ENCODE results near the gene ABHD12.

DNA sequence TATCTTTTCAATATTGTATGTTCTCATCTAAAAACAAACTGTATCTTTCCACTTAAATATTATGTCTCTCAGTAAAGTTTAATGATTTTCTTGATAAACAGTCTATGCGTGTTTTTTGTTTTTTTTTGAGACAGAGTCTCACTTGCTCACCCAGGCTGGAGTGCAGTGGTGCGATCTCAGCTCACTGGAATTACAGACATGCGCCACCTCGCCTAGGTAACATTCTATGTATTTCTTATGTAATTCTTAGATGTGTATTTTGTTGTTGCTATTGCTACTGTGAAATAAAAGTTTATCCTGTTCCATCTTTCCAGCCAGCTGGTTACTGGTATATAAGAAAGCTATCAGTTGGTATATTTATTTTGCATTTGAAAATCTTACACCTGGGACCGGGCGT is 29.4 kb downstream of the ABHD12 start:
- no peak for TF ChIP-seq MTA2 (IDR thresholded peaks at IDR 0.05; ENCODE audit: low read depth)
- no peak for TF ChIP-seq MTA3 (IDR thresholded peaks at IDR 0.05; ENCODE audit: borderline replicate concordance, low read length)
- TF ChIP-seq YY1 (IDR thresholded peaks at IDR 0.05; ENCODE audit: low read depth, low read length): no peak
- TF ChIP-seq, protein P1, sequence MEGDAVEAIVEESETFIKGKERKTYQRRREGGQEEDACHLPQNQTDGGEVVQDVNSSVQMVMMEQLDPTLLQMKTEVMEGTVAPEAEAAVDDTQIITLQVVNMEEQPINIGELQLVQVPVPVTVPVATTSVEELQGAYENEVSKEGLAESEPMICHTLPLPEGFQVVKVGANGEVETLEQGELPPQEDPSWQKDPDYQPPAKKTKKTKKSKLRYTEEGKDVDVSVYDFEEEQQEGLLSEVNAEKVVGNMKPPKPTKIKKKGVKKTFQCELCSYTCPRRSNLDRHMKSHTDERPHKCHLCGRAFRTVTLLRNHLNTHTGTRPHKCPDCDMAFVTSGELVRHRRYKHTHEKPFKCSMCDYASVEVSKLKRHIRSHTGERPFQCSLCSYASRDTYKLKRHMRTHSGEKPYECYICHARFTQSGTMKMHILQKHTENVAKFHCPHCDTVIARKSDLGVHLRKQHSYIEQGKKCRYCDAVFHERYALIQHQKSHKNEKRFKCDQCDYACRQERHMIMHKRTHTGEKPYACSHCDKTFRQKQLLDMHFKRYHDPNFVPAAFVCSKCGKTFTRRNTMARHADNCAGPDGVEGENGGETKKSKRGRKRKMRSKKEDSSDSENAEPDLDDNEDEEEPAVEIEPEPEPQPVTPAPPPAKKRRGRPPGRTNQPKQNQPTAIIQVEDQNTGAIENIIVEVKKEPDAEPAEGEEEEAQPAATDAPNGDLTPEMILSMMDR (IDR thresholded peaks at IDR 0.05 in 2 of 3, conservative IDR thresholded peaks at IDR 0.05 in 1 of 3; ENCODE audit: control insufficient read depth in 2 of 3, extremely low read depth in 1 of 3, insufficient read depth in 1 of 3, low read depth in 3 of 3, low read length in 3 of 3): no peak
- TF ChIP-seq POU2F2 (IDR thresholded peaks at IDR 0.05; ENCODE audit: borderline replicate concordance, low read depth, low read length): no peak
- TF ChIP-seq BMI1 (IDR thresholded peaks at IDR 0.05; ENCODE audit: borderline replicate concordance): no peak
- no peak for TF ChIP-seq RBBP5 (conservative IDR thresholded peaks at IDR 0.05)
- no peak for TF ChIP-seq POLR2AphosphoS5 (IDR thresholded peaks at IDR 0.05; ENCODE audit: low read length)
